ENCODE data around the gene ZNF8.

ZNF8 gene

GRCh38 chr19:58300620-58301019 lies 21.9 kb downstream of the ZNF8 start:
- no peak for DNase-seq

DNA sequence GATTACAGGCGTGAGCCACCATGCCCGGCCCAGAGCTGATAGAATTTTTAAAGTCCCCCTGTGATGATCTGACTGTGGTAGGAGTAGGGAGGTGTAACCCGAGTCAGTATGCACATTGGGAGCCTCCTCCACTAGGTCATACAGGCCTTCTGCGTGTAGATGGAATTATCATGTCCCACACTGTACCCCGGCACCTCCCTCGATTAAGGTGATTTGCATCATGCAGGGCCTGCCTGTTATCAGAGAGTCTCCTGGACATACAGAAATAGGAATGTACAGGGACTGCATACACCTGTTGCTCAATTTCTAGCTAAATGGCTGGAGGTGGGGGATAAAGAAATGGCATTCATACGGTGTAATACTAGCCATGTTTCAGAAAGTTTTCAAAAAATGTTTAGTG lies 25.5 kb downstream of the ZNF8 start:
- no peak for DNase-seq

DNA sequence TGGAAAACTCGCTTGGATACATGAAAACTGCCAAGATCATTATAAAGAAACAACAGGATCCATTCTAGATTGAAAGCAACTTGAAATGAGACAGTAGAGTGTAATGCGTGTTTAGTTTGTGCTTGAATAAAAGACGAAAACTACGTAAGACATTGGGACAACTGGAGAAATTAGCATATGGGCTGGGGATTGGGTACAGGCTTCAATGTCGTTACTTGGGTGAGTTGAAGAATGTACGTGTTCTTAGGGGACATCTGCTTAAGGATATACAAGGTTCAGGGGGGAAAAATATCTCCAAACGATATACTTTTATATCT lies 26.0 kb downstream of the ZNF8 start:
- DNase-seq: no peak

DNA sequence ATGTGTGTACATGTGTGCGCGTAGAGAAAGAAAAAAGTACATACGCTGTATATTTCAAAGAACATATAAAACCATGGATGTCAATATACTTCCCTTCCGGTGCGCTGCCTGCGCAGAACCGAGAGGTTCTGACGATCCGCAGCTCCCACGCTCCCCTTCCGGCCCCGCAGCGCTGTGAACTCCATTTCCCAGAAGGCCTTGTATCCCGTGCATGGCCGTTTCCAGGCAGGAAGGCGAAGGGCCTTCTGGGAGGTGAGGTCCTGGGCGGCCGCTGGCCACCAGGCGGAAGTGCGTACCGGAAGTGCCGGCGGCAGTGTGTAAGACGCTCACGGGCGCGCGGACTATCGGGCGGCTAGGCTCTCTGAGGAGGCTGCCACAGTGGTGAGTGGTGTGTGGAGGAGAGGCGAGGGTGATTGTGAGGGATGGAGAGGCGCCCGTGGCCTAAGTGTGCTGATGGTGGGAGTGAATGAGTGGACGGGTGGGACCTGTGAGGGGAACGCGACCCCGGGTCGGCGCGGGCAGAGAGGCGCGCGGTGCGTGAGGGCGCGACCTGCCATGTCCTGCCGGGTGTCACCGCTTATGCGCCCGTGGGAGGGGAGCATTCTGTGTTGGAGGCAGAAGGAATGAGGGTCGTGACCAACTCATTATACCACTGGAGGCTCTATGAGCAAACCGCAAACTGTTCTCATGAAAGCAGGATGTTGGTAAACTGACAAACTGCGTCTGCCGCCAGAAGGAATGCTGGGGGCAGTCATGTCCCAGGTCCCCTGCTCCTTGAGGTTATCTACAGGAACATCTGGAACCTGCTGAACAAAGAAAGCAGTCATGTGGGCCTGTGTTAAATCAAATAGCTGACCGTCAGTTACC lies 26.5 kb downstream of the ZNF8 start, which contains the start of gene ERVK3-1:
ERVK3-1 (plus strand) TSS at position 313 of the 867 bp plus-strand sequence. CDS start 6,792 bp downstream, outside the sequence.
- peak; percentile 96 for DNase-seq

DNA sequence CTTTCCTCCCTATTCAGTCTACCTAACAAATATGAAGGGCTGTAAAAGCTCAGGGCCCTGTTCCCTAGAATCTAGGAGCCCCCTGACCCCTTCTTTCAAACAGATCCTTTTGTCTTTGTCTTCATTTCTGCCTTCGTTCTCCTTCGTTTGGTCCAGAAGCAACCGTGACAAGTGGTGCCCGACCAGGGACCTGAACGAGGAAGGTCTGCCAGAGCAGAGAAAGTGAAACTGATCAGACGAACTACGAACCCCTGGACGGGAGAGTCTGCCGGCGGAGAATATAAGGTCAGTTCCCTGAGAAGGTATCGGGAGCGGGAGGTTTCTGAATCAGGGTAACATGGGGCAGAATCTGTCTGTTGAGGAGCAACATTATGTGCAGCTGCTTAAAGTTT lies 27.2 kb downstream of the ZNF8 start:
- DNase-seq: peak; percentile 11

DNA sequence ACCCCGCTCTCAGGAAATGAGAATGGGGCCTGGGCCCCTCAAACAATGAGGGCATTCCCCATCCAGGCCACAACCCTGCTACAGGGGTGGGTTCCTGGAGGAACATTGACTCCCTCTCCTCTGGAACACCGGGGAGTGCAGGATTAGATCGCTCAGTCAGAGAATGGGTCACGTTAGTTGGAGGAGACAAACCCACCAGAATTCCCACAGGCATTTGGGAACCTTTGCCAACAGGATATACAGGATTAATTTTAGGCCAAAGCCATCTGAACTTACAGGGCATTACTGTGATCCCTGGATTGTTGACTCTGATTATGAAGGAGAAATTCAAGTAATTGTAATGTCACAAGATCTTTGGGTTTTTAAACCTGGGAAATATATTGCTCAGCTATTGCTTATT lies 29.0 kb downstream of the ZNF8 start:
- no peak for DNase-seq

DNA sequence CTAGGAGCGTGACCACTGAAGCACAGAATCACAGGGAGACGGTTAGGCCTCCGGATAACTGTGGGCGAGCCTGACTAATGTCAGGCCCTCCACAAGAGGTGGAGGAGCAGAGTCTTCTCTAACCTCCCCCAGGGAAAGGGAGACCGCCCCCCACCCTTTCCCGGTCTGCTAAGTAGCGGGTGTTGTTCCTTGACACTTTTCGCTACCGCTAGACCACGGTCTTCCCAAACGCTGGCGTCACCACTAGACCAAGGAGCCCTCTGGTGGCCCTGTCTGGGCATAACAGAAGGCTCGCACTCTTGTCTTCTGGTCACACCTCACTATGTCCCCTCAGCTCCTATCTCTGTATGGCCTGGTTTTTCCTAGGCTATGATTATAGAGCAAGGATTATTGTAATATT lies 31.9 kb downstream of the ZNF8 start:
- peak; percentile 21 for DNase-seq

GRCh38 chr19:58311345-58311865 lies 32.6 kb downstream of the ZNF8 start:
- no peak for DNase-seq

DNA sequence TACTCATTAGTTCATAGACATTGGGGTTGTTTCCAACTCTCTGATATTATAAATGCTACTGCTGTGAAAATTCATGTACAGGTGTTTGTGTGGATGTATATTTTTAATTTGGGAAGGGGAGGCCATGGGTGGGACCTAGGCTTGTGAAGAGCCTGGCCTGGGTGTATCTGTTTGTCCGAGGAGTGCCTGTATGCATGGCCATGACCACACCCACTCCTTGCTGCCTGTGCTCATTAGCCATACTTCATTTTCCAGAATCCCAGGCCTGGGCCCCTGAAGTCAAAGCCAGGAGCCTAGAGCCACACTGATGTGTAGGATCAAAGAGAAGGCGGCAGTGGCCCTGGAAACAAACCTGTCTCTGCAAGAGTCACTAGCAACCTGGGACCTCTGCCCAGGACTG lies 36.8 kb downstream of the ZNF8 start:
- no peak for DNase-seq

GRCh38 chr19:58317476-58318072 lies 38.8 kb downstream of the ZNF8 start:
- DNase-seq: no peak

GRCh38 chr19:58318297-58318696 lies 39.5 kb downstream of the ZNF8 start:
- no peak for DNase-seq

GRCh38 chr19:58319241-58319640 lies 40.5 kb downstream of the ZNF8 start:
- DNase-seq: no peak

- DNase-seq: no peak
These were observed 46.7 kb downstream of the ZNF8 start for GRCh38 chr19:58325311-58326022.

- DNase-seq: no peak
These were observed 47.8 kb downstream of the ZNF8 start for GRCh38 chr19:58326501-58326913.

- DNase-seq: peak; percentile 92
These were observed 48.4 kb downstream of the ZNF8 start, which contains the start of gene ZSCAN22 for GRCh38 chr19:58326914-58327726. Gene ZSCAN22 (plus strand): TSS chr19:58326994. CDS start chr19:58334803, 7,809 bp downstream.

GRCh38 chr19:58328999-58329398 lies 50.2 kb downstream of the ZNF8 start:
- peak; percentile 28 for DNase-seq

DNA sequence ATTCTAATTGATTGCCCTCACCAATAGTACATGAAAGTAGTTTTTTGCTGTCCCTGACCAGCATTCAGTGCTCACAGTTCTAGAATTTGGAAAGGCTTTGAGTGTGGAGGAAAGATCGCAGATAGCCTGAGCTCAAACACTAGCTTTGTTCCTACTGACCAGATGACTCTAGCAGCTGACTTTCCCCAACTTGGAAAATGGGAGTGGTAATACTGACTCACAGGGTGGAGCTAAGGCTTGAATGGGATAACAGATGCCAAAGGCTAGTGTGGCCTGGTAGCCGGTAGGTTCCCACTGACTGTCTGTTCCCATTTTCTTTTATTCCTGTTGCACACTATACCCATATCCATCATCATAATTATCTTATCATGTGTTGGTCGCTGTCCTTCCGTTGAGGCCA lies 51.7 kb downstream of the ZNF8 start:
- no peak for DNase-seq

- DNase-seq: no peak
These were observed 53.9 kb downstream of the ZNF8 start for GRCh38 chr19:58332697-58333096.

DNA sequence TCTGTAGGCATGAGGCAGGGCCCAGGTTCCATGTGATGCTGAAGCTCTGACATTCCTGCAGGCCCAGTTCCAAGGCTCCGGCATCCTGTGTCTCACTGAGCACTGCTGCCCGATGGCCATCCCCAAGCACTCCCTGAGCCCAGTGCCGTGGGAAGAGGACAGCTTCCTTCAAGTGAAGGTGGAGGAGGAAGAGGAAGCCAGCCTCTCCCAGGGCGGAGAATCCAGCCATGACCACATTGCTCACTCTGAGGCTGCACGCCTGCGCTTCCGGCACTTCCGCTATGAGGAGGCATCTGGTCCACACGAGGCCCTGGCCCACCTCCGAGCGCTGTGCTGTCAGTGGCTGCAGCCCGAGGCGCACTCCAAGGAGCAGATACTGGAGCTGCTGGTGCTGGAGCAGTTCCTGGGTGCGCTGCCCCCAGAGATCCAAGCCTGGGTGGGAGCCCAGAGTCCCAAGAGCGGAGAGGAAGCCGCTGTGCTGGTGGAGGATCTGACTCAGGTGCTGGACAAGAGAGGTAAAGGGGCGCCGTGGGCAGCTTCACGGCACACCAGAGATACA lies 56.0 kb downstream of the ZNF8 start:
- DNase-seq: no peak

DNA sequence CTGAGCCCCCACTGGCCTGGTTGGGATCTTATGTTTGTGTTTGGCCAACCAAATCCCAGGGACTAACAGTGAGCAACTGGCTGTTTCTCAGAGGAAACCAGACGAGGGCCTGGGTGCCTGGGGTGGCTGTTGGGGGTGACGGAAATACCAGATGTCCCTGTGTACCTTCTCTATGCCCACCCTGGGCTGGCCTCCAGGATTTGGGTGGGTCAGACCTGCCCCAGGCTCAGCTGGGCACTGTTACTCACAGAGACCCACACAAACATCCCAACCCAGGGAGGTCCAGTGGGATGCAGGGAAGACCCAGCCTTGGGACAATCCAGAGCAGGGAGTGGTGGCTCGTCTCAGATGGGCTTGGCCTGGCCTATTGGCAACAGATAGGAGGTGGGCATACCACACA lies 56.9 kb downstream of the ZNF8 start:
- DNase-seq: no peak

- DNase-seq: no peak
These were observed 57.5 kb downstream of the ZNF8 start for GRCh38 chr19:58336216-58336615.

GRCh38 chr19:58336820-58337219 lies 58.1 kb downstream of the ZNF8 start:
- no peak for DNase-seq
